Measurements from ENCODE around the gene ZNF618.

GRCh38 chr9:113887436-113887835, 11.3 kb downstream of the ZNF618 start:
- TF ChIP-seq, protein P1, sequence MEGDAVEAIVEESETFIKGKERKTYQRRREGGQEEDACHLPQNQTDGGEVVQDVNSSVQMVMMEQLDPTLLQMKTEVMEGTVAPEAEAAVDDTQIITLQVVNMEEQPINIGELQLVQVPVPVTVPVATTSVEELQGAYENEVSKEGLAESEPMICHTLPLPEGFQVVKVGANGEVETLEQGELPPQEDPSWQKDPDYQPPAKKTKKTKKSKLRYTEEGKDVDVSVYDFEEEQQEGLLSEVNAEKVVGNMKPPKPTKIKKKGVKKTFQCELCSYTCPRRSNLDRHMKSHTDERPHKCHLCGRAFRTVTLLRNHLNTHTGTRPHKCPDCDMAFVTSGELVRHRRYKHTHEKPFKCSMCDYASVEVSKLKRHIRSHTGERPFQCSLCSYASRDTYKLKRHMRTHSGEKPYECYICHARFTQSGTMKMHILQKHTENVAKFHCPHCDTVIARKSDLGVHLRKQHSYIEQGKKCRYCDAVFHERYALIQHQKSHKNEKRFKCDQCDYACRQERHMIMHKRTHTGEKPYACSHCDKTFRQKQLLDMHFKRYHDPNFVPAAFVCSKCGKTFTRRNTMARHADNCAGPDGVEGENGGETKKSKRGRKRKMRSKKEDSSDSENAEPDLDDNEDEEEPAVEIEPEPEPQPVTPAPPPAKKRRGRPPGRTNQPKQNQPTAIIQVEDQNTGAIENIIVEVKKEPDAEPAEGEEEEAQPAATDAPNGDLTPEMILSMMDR (IDR thresholded peaks at IDR 0.05), result no peak
- TF ChIP-seq POLR2A (IDR thresholded peaks at IDR 0.05), result no peak

Measured in esophagus squamous epithelium (tissue), 4 donors.